Spinal cord (tissue), 10 donors: Measurements from ENCODE around the gene MTPN. TPM values are rescaled to one million over a fixed set of nuclear protein-coding genes. Genes with fewer than 3 reads are reported as not detected.

Source experiments
- DNase-seq, 6 donors: peaks; one replicate each; pipeline versions ENCODE4 v3.0.0 to v3.0.0-alpha.2; 2013 to 2015; ENCODE audit warnings: low spot score in 6 of 6, low read depth in 4 of 6
- H3K27ac ChIP-seq: one replicate; pipeline ENCODE4 v1.5.1; 2013; ENCODE audit warnings: low read depth, low read length, control low read depth
- H3K27me3 ChIP-seq: one replicate; pipeline ENCODE4 v1.6.1; 2013; ENCODE audit warnings: low read length; ENCODE audit not compliant: control insufficient read depth, insufficient read depth
- H3K36me3 ChIP-seq: one replicate; pipeline ENCODE4 v1.6.1; 2013; ENCODE audit warnings: low read length; ENCODE audit not compliant: control insufficient read depth, insufficient read depth
- H3K4me1 ChIP-seq: one replicate; pipeline ENCODE4 v1.6.1; 2013; ENCODE audit warnings: low read length; ENCODE audit not compliant: control insufficient read depth, insufficient read depth
- H3K4me3 ChIP-seq: one replicate; pipeline ENCODE4 v1.5.1; 2013; ENCODE audit warnings: low read depth, low read length, control low read depth
- H3K9me3 ChIP-seq: one replicate; pipeline ENCODE4 v1.6.1; 2013; ENCODE audit warnings: low read length; ENCODE audit not compliant: control insufficient read depth, insufficient read depth
- WGBS: methylation state at CpG from one replicate; pipeline ENCODE4 v1.1.5; 2013; ENCODE audit warnings: missing lambda C conversion rate; ENCODE audit not compliant: insufficient coverage; 5-methylcytosine and 5-hydroxymethylcytosine counted together
- polyA plus RNA-seq, 2 donors: library from polyadenylated mRNA; unstranded; fragments of 120-200 nt; gene quantifications; one replicate each; pipeline ENCODE4 v1.2.1, GENCODE V29; 2013; ENCODE audit not compliant: insufficient read length in 2 of 2
- total RNA-seq, 2 donors: library from RNA; depleted of rRNA in 1 of 2; stranded (reverse); fragments of 120-200 nt in 1 of 2; fragments of >200 nt in 1 of 2; gene quantifications; one replicate each; pipeline versions ENCODE4 v1.2.3 to v1.2.4, GENCODE V29; 2013 to 2014
- donor health status: healthy.

MTPN gene
- total and polyA plus RNA-seq, 4 donors, result 80.0 to 220 (median 182) TPM

GRCh38 chr7:135901585-135902540 lies 75.3 kb downstream of the MTPN start:
- DNase-seq, result no peak
- no peaks in the 10 kb centered on the region for H3K36me3 ChIP-seq
- no peaks in the 10 kb centered on the region for H3K27me3 ChIP-seq
- H3K9me3 ChIP-seq, result no peaks in the 10 kb centered on the region
- no peak overlapping the region for H3K27ac ChIP-seq
- 67% methylated on average over 1 of the region's 6 CpGs for WGBS
- H3K4me1 ChIP-seq, result no peaks in the 10 kb centered on the region
- H3K4me3 ChIP-seq, result no peak overlapping the region

DNA sequence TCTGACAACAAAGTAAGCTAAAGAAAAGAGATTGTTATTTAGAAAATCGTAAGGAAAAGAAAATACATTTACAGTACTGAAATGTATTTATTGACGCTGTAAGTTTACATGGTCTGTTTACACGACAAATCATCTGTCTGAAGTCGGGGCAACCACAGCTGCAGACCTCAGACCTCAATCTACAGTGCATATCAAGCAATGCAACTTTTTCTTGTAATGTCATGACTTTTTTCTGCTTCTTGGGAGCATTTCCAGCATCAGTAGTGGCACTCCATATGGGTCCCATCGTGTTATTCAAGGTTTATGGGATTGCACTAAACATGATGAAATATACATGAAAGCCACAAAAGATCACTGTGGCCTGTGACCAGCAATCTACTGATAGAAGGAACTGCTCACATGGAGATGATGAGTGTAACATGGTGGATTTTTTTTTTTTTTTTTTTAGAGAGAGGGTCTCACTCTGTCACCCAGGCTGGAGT lies 77.1 kb downstream of the MTPN start:
- H3K4me1 ChIP-seq, result no peaks in the 10 kb centered on the region
- no peak for DNase-seq
- no peaks in the 10 kb centered on the region for H3K9me3 ChIP-seq
- H3K36me3 ChIP-seq, result no peaks in the 10 kb centered on the region
- no peak overlapping the region for H3K4me3 ChIP-seq
- H3K27ac ChIP-seq, result no peak overlapping the region
- no peaks in the 10 kb centered on the region for H3K27me3 ChIP-seq
- WGBS, result 89% methylated on average over 3 of the region's 5 CpGs

GRCh38 chr7:135899458-135900064 lies 77.6 kb downstream of the MTPN start:
- WGBS, result 36% methylated on average over 1 of the region's 6 CpGs
- Histone ChIP-seq H3K9me3 (no peaks in the 10 kb centered on the region), H3K4me3 (no peak overlapping the region), H3K27ac (no peak overlapping the region), H3K27me3 (no peaks in the 10 kb centered on the region), H3K4me1 (no peaks in the 10 kb centered on the region), H3K36me3 (no peaks in the 10 kb centered on the region)
- DNase-seq, result no peak

DNA sequence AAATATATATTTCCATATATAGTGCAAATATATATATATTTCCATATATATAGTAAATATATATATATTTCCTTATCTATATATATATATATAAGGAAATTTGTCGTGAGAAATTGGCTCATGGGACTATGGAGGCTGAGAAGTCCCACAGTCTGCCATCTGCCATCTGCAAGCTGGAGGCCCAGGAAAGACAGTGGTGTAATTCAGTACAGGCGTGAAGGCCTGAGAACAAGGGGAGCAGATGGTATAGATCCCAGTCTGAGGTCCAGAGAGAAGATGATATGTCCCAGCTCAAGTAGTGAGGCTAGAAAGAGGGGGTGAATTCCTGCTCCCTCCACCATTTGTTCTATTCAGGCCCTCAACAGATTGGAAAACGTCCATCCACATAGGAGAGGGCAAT lies 78.9 kb downstream of the MTPN start:
- H3K27me3 ChIP-seq, result no peaks in the 10 kb centered on the region
- H3K4me3 ChIP-seq, result no peak overlapping the region
- no peaks in the 10 kb centered on the region for H3K9me3 ChIP-seq
- WGBS, result no CpG with 5 or more reads among the region's 3 CpGs
- no peaks in the 10 kb centered on the region for H3K4me1 ChIP-seq
- no peak overlapping the region for H3K27ac ChIP-seq
- peak in 1 of 6 donors; percentile 61 for DNase-seq
- H3K36me3 ChIP-seq, result no peaks in the 10 kb centered on the region

DNA sequence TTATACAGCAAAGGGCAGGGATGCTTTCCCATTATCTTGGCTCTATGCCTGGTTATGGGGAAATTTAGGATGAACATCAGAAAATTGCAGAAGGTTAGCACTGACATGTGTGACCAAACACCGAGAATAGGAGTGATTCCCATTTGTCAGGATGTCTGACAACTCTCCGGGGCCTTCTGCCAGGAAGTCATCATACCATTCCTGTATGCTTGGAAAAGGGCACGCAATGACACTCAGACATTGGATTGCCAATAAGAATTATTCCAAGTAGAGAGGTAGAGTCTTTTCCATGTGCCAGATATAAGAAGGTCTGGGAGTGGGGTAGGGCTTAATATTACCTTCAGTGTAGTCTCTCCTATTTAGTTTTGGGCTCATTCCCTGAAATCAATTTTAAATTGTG lies 82.3 kb downstream of the MTPN start:
- H3K27ac ChIP-seq, result no peak overlapping the region
- no peaks in the 10 kb centered on the region for H3K4me1 ChIP-seq
- no peaks in the 10 kb centered on the region for H3K9me3 ChIP-seq
- no peaks in the 10 kb centered on the region for H3K27me3 ChIP-seq
- no peaks in the 10 kb centered on the region for H3K36me3 ChIP-seq
- WGBS, result 90% methylated on average over 3 of the region's 3 CpGs
- peak in 1 of 6 donors; percentile 40 for DNase-seq
- no peak overlapping the region for H3K4me3 ChIP-seq

DNA sequence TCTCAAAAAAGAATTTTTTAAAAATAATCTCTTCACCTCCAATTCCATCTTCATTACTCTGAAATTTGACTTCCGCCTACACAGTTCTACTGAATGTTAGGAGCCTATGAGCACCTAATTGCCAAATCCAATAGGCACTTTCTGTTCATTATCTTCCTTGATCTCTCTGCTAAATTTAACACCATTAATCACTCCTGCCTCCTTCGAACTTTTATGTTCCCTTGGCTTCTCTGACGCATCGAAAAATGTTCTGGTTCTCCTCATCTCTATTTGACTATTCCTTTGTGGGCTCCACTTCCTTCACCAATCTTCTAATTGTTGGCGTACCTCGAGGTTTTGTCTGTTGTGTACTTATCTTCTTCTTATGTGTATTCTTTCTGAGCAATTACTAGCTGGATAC lies 87.3 kb downstream of the MTPN start:
- Histone ChIP-seq H3K36me3 (no peaks in the 10 kb centered on the region), H3K9me3 (no peaks in the 10 kb centered on the region), H3K4me1 (no peaks in the 10 kb centered on the region), H3K4me3 (no peak overlapping the region), H3K27me3 (no peaks in the 10 kb centered on the region), H3K27ac (no peak overlapping the region)
- no peak for DNase-seq
- 96% methylated on average over 4 of the region's 6 CpGs for WGBS

- DNase-seq, result no peak
- Histone ChIP-seq H3K27me3 (no peaks in the 10 kb centered on the region), H3K4me3 (no peak overlapping the region), H3K36me3 (no peaks in the 10 kb centered on the region), H3K27ac (no peak overlapping the region), H3K4me1 (no peaks in the 10 kb centered on the region), H3K9me3 (no peaks in the 10 kb centered on the region)
- 76% methylated on average over 4 of the region's 5 CpGs for WGBS
Measured at GRCh38 chr7:135888740-135889139, 88.4 kb downstream of the MTPN start.

DNA sequence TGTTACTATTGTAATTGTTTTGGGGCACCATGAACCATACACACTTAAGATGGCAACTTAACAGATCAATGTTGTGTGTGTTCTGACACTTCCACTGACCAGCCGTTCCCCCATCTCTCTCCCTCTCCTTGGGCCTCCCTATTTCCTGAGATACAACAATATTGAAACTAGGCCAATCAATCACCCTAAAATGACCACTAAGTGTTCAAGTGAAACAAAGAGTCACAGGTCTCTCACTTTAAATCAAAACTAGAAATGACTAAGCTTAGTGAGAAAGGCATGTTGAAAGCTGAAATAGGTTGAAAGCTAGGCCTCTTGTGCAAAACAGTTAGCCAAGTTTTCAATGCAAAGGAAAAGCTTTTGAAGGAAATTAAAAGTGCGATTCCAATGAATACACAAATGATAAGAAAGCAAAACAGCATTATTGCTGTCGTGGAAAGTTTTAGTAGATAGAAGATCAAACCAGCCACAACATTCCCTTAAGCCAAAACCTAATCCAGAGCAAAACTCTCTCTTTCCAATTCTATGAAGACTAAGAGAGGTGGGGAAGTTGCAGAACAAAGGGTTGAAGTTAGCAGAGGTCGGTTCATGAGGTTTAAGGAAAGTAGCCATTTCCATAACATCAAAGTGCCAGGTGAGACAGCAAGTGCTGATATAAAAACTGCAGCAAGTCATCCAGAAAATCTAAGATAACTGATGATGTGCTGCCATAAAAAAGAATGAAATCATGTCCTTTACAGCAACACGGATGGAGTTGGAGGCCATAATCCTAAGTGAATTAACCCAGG lies 90.6 kb downstream of the MTPN start:
- no peaks in the 10 kb centered on the region for H3K4me1 ChIP-seq
- 80% methylated on average over 1 of the region's 5 CpGs for WGBS
- H3K36me3 ChIP-seq, result no peaks in the 10 kb centered on the region
- H3K27ac ChIP-seq, result no peak overlapping the region
- no peaks in the 10 kb centered on the region for H3K27me3 ChIP-seq
- no peaks in the 10 kb centered on the region for H3K9me3 ChIP-seq
- DNase-seq, result no peak
- no peak overlapping the region for H3K4me3 ChIP-seq

DNA sequence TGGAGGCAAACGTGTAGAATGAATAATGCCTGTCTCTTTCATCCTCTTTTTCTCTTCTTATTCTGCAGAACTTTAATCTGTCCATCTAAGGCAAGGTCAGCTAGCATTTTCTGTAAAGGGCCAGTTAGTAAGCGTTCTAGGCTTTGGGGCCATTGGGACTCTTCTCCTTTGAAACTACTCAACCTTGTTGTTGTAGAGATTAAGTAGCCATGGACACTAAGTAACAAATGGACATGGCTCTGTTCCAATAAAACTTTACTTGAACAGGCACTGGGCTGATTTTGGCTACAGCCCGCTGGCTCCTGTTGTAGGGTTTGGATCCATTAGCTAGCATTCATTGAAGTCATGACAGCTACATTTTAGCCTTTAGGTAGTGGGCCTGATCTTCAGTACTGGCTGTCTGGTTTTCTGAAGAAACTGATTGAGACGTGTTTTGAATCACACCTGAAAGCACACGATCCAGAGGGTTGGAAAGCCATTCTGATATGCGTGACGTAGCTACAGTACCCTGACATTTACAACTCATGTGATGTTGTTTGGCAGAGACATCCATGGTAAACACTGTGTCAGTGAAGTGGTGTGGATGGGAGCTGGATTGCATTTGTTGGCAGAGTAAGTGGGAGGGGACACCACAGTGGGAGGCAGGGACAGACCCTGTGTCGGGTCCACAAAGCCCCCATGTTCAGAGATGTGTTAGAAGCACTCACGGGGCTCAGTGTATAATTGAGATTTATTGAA lies 92.5 kb downstream of the MTPN start:
- H3K36me3 ChIP-seq, result no peaks in the 10 kb centered on the region
- no peaks in the 10 kb centered on the region for H3K27me3 ChIP-seq
- no peaks in the 10 kb centered on the region for H3K9me3 ChIP-seq
- WGBS, result 78% methylated on average over 5 of the region's 9 CpGs
- DNase-seq, result peak in 2 of 6 donors; percentile 5 to 47
- H3K27ac ChIP-seq, result no peak overlapping the region
- no peaks in the 10 kb centered on the region for H3K4me1 ChIP-seq
- H3K4me3 ChIP-seq, result no peak overlapping the region
